PC-9 (cell line): Measurements from ENCODE around the gene TSPEAR.

Experiments
- EZH2 ChIP-seq: fragments of 200-600 bp; sonication (generic); IDR thresholded peaks from 2 replicates; pipeline ENCODE4 v1.8.0; 2017; ENCODE audit warnings: antibody characterized with exemption, low read depth
- TF ChIP-seq, protein P1 (sequence below): fragments of 200-600 bp; sonication (generic); conservative IDR thresholded peaks from 2 replicates; pipeline ENCODE4 v1.6.1; 2017; ENCODE audit warnings: mixed run types, antibody characterized with exemption, mild to moderate bottlenecking, moderate library complexity

DNA sequence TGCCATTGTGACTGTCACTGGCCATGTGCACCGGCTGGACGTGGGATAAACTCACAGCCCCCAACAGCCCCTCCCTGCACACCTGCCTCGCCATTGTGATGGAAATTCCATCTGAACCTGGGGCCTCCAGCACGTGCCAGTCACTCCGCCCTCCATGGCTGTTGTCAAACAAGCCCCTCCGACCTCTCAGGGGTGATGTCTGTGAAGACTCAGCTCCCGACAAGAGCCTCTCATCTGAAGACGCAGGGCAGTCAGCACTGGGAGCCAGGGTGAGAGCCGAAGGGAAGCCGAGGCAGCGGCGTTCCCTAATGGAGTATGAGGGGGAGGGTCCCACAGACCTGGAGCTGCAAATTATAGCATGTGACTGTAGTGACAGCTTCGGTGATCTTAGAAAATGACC, 158.7 kb downstream of the TSPEAR start:
- TF ChIP-seq, protein P1, sequence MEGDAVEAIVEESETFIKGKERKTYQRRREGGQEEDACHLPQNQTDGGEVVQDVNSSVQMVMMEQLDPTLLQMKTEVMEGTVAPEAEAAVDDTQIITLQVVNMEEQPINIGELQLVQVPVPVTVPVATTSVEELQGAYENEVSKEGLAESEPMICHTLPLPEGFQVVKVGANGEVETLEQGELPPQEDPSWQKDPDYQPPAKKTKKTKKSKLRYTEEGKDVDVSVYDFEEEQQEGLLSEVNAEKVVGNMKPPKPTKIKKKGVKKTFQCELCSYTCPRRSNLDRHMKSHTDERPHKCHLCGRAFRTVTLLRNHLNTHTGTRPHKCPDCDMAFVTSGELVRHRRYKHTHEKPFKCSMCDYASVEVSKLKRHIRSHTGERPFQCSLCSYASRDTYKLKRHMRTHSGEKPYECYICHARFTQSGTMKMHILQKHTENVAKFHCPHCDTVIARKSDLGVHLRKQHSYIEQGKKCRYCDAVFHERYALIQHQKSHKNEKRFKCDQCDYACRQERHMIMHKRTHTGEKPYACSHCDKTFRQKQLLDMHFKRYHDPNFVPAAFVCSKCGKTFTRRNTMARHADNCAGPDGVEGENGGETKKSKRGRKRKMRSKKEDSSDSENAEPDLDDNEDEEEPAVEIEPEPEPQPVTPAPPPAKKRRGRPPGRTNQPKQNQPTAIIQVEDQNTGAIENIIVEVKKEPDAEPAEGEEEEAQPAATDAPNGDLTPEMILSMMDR, result no peak
- no peak for TF ChIP-seq EZH2
